ENCODE measurements around the gene KIAA0232.
"Not testable (repeated sequence)": the region's sequence is repeated elsewhere in the genome, so short reads cannot be mapped to it uniquely, and the experiment has no call there.

The KIAA0232 gene

DNA sequence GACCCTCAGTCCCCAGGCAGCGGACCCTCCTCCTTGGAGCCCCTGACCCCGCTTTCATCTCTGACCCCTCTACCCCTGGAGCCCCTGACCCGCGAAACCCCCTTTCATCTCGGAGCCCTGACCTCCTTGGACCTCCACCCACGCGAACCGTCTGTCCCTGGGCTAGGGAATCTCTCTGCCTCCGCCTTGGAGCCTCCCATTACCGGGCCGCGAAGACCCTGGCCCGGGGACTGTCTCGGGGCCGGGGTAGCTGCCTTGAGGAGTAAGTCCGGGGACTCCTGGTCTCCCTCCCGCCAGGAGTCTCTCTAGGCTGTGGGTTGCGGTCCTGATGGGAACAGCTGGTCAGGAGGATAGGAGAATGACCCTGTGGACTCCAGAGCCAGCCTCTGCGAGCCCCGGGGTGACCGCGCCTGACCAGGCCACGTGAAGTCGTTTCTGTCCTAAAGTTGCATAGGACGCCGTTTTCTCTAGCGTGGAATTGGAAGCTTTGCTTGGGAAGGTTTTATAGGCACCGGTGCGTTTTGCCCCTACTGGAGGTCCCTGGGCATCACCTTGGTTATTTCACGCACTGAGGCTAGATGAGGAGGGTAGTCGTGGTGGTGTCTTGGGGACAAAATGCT lies 127.9 kb downstream of the KIAA0232 start:
- H3K9me3 ChIP-seq (ENCODE audit: control insufficient read depth in 5 of 5, low read length in 5 of 5) = no peaks in the 10 kb centered on the region
- peak overlapping the region; percentile 63 to 80 (median 64) for H3K9ac ChIP-seq (ENCODE audit: low read length in 5 of 5)
- peaks cover 2 to 62% (median 30%) of the 10 kb centered on the region in 5 donors for H3K4me1 ChIP-seq (ENCODE audit: control insufficient read depth in 5 of 5, insufficient read depth in 5 of 5, low read length in 5 of 5)

GRCh38 chr4:6910960-6911874 lies 128.7 kb downstream of the KIAA0232 start:
- peaks cover 0 to 7% (median 5%) of the 10 kb centered on the region in 5 donors for H3K27me3 ChIP-seq (ENCODE audit: control insufficient read depth in 5 of 5, insufficient read depth in 4 of 5, low read length in 5 of 5)
- peak overlapping the region in 4 of 5 donors; percentile 63 to 80 (median 69) for H3K9ac ChIP-seq (ENCODE audit: low read length in 5 of 5)
- no peaks in the 10 kb centered on the region for H3K36me3 ChIP-seq (ENCODE audit: control insufficient read depth in 5 of 5, insufficient read depth in 5 of 5, low read length in 5 of 5)
- no peaks in the 10 kb centered on the region for H3K9me3 ChIP-seq (ENCODE audit: control insufficient read depth in 5 of 5, low read length in 5 of 5)
- no peak overlapping the region for H3K27ac ChIP-seq (ENCODE audit: low read depth, low read length)
- H3K4me3 ChIP-seq (ENCODE audit: low read depth in 1 of 5, low read length in 5 of 5) = peak overlapping the region; percentile 61 to 89 (median 66)
- peaks cover 2 to 65% (median 30%) of the 10 kb centered on the region in 5 donors for H3K4me1 ChIP-seq (ENCODE audit: control insufficient read depth in 5 of 5, insufficient read depth in 5 of 5, low read length in 5 of 5)

More for the DNA sequence above, 127.9 kb downstream of the KIAA0232 start:
- Histone ChIP-seq H3K36me3 (ENCODE audit: control insufficient read depth in 5 of 5, insufficient read depth in 5 of 5, low read length in 5 of 5) (no peaks in the 10 kb centered on the region), H3K27me3 (ENCODE audit: control insufficient read depth in 5 of 5, insufficient read depth in 4 of 5, low read length in 5 of 5) (peaks cover 0 to 10% (median 5%) of the 10 kb centered on the region in 5 donors), H3K4me3 (ENCODE audit: low read depth in 1 of 5, low read length in 5 of 5) (peak overlapping the region; percentile 61 to 89 (median 66)), H3K27ac (ENCODE audit: low read depth, low read length) (no peak overlapping the region)

GRCh38 chr4:6911917-6912316 lies 129.4 kb downstream of the KIAA0232 start:
- not testable (repeated sequence) for H3K27ac ChIP-seq (ENCODE audit: low read depth, low read length); H3K9ac ChIP-seq (ENCODE audit: low read length in 5 of 5); H3K36me3 ChIP-seq (ENCODE audit: control insufficient read depth in 5 of 5, insufficient read depth in 5 of 5, low read length in 5 of 5); H3K9me3 ChIP-seq (ENCODE audit: control insufficient read depth in 5 of 5, low read length in 5 of 5); H3K27me3 ChIP-seq (ENCODE audit: control insufficient read depth in 5 of 5, insufficient read depth in 4 of 5, low read length in 5 of 5)
- Histone ChIP-seq H3K4me3 (ENCODE audit: low read depth in 1 of 5, low read length in 5 of 5) (peak overlapping the region in 1 of 5 donors; percentile 89), H3K4me1 (ENCODE audit: control insufficient read depth in 5 of 5, insufficient read depth in 5 of 5, low read length in 5 of 5) (peaks cover 2 to 72% (median 35%) of the 10 kb centered on the region in 5 donors)

- no peaks in the 10 kb centered on the region for H3K9me3 ChIP-seq (ENCODE audit: control insufficient read depth in 5 of 5, low read length in 5 of 5)
- H3K27me3 ChIP-seq (ENCODE audit: control insufficient read depth in 5 of 5, insufficient read depth in 4 of 5, low read length in 5 of 5) = peaks cover 0 to under 1% (median 0%) of the 10 kb centered on the region in 5 donors
- peak overlapping the region in 1 of 5 donors; percentile 45 for H3K9ac ChIP-seq (ENCODE audit: low read length in 5 of 5)
- peak overlapping the region in 1 of 5 donors; percentile 41 for H3K4me3 ChIP-seq (ENCODE audit: low read depth in 1 of 5, low read length in 5 of 5)
- no peak overlapping the region for H3K27ac ChIP-seq (ENCODE audit: low read depth, low read length)
- H3K4me1 ChIP-seq (ENCODE audit: control insufficient read depth in 5 of 5, insufficient read depth in 5 of 5, low read length in 5 of 5) = peaks cover 2 to 77% (median 40%) of the 10 kb centered on the region in 5 donors
- H3K36me3 ChIP-seq (ENCODE audit: control insufficient read depth in 5 of 5, insufficient read depth in 5 of 5, low read length in 5 of 5) = no peaks in the 10 kb centered on the region
Observed at GRCh38 chr4:6912441-6912840, 129.9 kb downstream of the KIAA0232 start.

- Histone ChIP-seq H3K4me1 (ENCODE audit: control insufficient read depth in 5 of 5, insufficient read depth in 5 of 5, low read length in 5 of 5) (peaks cover 4 to 77% (median 43%) of the 10 kb centered on the region in 5 donors), H3K36me3 (ENCODE audit: control insufficient read depth in 5 of 5, insufficient read depth in 5 of 5, low read length in 5 of 5) (no peaks in the 10 kb centered on the region), H3K4me3 (ENCODE audit: low read depth in 1 of 5, low read length in 5 of 5) (no peak overlapping the region), H3K9ac (ENCODE audit: low read length in 5 of 5) (no peak overlapping the region), H3K9me3 (ENCODE audit: control insufficient read depth in 5 of 5, low read length in 5 of 5) (no peaks in the 10 kb centered on the region), H3K27me3 (ENCODE audit: control insufficient read depth in 5 of 5, insufficient read depth in 4 of 5, low read length in 5 of 5) (no peaks in the 10 kb centered on the region), H3K27ac (ENCODE audit: low read depth, low read length) (no peak overlapping the region)
Observed at GRCh38 chr4:6913350-6913905, 130.9 kb downstream of the KIAA0232 start.

GRCh38 chr4:6914448-6914847 lies 131.9 kb downstream of the KIAA0232 start:
- Histone ChIP-seq H3K9ac (ENCODE audit: low read length in 5 of 5) (no peak overlapping the region), H3K27ac (ENCODE audit: low read depth, low read length) (no peak overlapping the region), H3K27me3 (ENCODE audit: control insufficient read depth in 5 of 5, insufficient read depth in 4 of 5, low read length in 5 of 5) (no peaks in the 10 kb centered on the region), H3K4me3 (ENCODE audit: low read depth in 1 of 5, low read length in 5 of 5) (no peak overlapping the region), H3K36me3 (ENCODE audit: control insufficient read depth in 5 of 5, insufficient read depth in 5 of 5, low read length in 5 of 5) (no peaks in the 10 kb centered on the region), H3K4me1 (ENCODE audit: control insufficient read depth in 5 of 5, insufficient read depth in 5 of 5, low read length in 5 of 5) (peaks cover 4 to 75% (median 39%) of the 10 kb centered on the region in 5 donors), H3K9me3 (ENCODE audit: control insufficient read depth in 5 of 5, low read length in 5 of 5) (no peaks in the 10 kb centered on the region)

DNA sequence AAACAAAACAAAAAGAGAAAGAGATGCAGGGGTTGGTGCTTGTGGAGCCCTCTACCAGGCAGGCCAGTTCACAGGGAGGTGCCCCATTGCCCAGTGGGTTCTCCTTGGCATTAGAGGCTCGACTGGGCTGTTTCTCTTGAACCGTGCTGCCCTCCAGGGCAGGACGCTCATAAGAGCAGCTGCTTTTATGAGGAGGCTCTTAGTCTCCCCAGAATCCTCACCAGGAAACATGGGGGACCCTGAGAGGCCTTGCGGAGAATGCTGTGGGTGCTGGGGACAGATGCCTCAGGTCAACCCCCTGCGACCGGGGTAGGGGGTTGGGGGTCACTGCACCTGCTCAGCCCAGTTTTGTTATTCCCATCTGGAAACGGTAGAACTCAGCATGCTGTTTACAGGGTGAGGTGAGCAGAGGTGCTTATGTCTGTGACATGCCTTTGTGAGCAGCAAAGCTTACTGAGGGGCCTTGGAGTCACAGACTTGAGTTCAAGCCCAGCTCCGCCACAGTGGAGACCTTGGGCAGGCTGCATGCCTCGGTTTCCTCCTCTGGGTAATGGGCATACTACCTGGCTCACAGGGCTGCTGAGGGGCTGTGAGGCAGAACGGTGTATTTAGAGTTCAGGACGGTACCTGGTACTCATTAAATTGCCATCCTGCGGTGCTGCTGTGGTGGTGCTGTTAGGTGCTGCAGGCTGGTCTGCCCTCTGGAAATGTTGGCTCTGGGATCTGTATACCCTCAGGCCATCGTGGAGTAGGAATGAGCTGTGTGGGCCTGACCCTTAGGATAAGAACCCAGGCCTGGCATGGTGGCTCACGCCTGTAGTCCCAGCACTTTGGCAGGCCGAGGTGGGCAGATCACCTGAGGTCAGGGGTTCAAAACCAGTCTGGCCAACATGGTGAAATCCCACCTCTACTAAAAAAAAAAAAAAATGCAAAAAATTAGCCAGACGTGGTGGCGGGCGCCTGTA lies 132.8 kb downstream of the KIAA0232 start:
- no peaks in the 10 kb centered on the region for H3K27me3 ChIP-seq (ENCODE audit: control insufficient read depth in 5 of 5, insufficient read depth in 4 of 5, low read length in 5 of 5)
- no peak overlapping the region for H3K4me3 ChIP-seq (ENCODE audit: low read depth in 1 of 5, low read length in 5 of 5)
- no peak overlapping the region for H3K27ac ChIP-seq (ENCODE audit: low read depth, low read length)
- peaks cover 4 to 75% (median 36%) of the 10 kb centered on the region in 5 donors for H3K4me1 ChIP-seq (ENCODE audit: control insufficient read depth in 5 of 5, insufficient read depth in 5 of 5, low read length in 5 of 5)
- H3K36me3 ChIP-seq (ENCODE audit: control insufficient read depth in 5 of 5, insufficient read depth in 5 of 5, low read length in 5 of 5) = no peaks in the 10 kb centered on the region
- H3K9ac ChIP-seq (ENCODE audit: low read length in 5 of 5) = no peak overlapping the region
- H3K9me3 ChIP-seq (ENCODE audit: control insufficient read depth in 5 of 5, low read length in 5 of 5) = no peaks in the 10 kb centered on the region

DNA sequence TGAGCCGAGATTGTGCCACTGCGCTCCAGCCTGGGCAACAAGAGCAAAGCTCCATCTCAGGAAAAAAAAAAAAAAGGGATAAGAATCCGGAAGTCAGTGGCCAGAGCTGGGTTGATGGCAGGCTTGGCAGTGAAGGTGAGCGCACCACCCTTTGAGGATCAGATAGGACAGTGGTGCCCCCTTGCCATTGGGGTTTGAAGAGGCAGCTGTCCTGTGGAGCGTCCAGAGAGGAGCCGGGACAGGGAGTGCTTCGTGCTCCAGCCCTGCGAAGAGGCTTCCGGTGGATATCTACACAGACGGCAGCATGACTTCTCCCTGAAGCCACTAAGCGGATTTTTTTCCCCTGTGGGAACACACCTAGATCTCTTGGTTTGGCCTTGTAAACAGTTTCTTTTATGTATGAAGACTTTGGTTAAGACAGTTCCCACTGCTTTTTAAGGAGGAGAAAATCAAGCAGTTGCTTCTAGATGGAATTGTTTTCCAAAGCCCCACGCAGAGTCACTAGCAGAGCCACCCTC lies 133.6 kb downstream of the KIAA0232 start:
- no peaks in the 10 kb centered on the region for H3K9me3 ChIP-seq (ENCODE audit: control insufficient read depth in 5 of 5, low read length in 5 of 5)
- H3K9ac ChIP-seq (ENCODE audit: low read length in 5 of 5) = no peak overlapping the region
- no peaks in the 10 kb centered on the region for H3K36me3 ChIP-seq (ENCODE audit: control insufficient read depth in 5 of 5, insufficient read depth in 5 of 5, low read length in 5 of 5)
- peaks cover 4 to 68% (median 29%) of the 10 kb centered on the region in 5 donors for H3K4me1 ChIP-seq (ENCODE audit: control insufficient read depth in 5 of 5, insufficient read depth in 5 of 5, low read length in 5 of 5)
- H3K27ac ChIP-seq (ENCODE audit: low read depth, low read length) = no peak overlapping the region
- H3K4me3 ChIP-seq (ENCODE audit: low read depth in 1 of 5, low read length in 5 of 5) = no peak overlapping the region
- no peaks in the 10 kb centered on the region for H3K27me3 ChIP-seq (ENCODE audit: control insufficient read depth in 5 of 5, insufficient read depth in 4 of 5, low read length in 5 of 5)

All from subcutaneous abdominal adipose tissue (tissue), 5 donors.